Measurements from ENCODE around the gene BMX. TPM values are rescaled to one million over a fixed set of nuclear protein-coding genes. Genes with fewer than 3 reads are reported as not detected.

The BMX gene
- 0.33 and 0.76 TPM in 2 replicates for total RNA-seq

GRCh38 chrX:15500497-15500966 lies at the start of gene BMX:
TSS of gene BMX (plus strand) at chrX:15500807. CDS start at chrX:15508354, 7,547 bp downstream.

GRCh38 chrX:15493118-15493962 lies 7.3 kb upstream of the BMX start, which contains the start of gene PIR:
TSS of gene PIR (minus strand) at chrX:15493333. CDS start at chrX:15491257, 2,076 bp downstream.

GRCh38 chrX:15600745-15601144 lies 100.1 kb downstream of the BMX start, which contains the start of gene ACE2:
TSS of gene ACE2 (minus strand) at chrX:15600960. CDS start at chrX:15600911, 49 bp downstream.

Other genes with a start within 250 kb of the BMX start
- gene ASB9, start 230.7 kb upstream of the BMX start, total RNA-seq = 0.26 and 0.36 TPM in 2 replicates
- not detected in 2 replicates for gene ASB11, start 185.2 kb upstream of the BMX start, total RNA-seq
- 9.2 and 12.3 TPM in 2 replicates for gene PIGA, start 165.3 kb upstream of the BMX start, total RNA-seq
- 0.26 TPM in 1 of 2 replicates, not detected in the other for gene VEGFD, start 116.4 kb upstream of the BMX start, total RNA-seq
- gene PIR, start 7.5 kb upstream of the BMX start, total RNA-seq = 14.0 and 14.1 TPM in 2 replicates
- gene ACE2, start 100.2 kb downstream of the BMX start, total RNA-seq = 0.20 and 0.23 TPM in 2 replicates
- 0.13 and 0.36 TPM in 2 replicates for gene CLTRN, start 164.0 kb downstream of the BMX start, total RNA-seq
- 12.1 TPM in 2 replicates for gene CA5B, start 237.5 kb downstream of the BMX start, total RNA-seq

Measured in smooth muscle cell of the pulmonary artery (primary cell).